Measurements from ENCODE around the gene PSME3IP1.

DNA sequence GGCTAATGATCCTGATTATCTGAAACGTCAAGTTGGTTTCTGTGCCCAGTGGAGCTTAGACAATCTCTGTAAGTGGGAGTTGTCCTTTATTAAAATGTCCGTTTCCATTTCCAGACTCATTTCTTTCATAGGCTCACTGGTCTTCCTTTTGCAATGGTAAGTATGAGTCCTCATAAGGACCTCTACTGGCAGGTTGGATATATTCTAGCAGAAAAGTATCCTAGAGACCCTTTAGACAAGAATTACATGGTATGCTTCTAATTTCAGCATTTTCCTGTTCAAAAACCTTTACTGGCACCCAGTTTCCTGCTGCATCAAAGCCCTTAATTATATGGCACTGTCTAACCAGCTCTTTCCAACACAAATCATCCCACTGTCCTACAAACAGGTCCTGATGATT is 31.1 kb upstream of the PSME3IP1 start:
- TF ChIP-seq, protein P1, sequence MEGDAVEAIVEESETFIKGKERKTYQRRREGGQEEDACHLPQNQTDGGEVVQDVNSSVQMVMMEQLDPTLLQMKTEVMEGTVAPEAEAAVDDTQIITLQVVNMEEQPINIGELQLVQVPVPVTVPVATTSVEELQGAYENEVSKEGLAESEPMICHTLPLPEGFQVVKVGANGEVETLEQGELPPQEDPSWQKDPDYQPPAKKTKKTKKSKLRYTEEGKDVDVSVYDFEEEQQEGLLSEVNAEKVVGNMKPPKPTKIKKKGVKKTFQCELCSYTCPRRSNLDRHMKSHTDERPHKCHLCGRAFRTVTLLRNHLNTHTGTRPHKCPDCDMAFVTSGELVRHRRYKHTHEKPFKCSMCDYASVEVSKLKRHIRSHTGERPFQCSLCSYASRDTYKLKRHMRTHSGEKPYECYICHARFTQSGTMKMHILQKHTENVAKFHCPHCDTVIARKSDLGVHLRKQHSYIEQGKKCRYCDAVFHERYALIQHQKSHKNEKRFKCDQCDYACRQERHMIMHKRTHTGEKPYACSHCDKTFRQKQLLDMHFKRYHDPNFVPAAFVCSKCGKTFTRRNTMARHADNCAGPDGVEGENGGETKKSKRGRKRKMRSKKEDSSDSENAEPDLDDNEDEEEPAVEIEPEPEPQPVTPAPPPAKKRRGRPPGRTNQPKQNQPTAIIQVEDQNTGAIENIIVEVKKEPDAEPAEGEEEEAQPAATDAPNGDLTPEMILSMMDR (conservative IDR thresholded peaks at IDR 0.05 in 1 of 2, IDR thresholded peaks at IDR 0.05 in 1 of 2; ENCODE audit: extremely low read depth in 1 of 2, insufficient read depth in 1 of 2, low read depth in 1 of 2, low read length in 2 of 2): no peak
- no peak for TF ChIP-seq EZH2 (IDR thresholded peaks at IDR 0.05; ENCODE audit: borderline replicate concordance, low read length)
